ENCODE results near the gene RREB1. TPM values are rescaled to one million over a fixed set of nuclear protein-coding genes. Genes with fewer than 3 reads are reported as not detected.

Gene RREB1
- total and polyA plus RNA-seq, 3 donors from 2014 or later = 30.0 to 79.2 (median 75.0) TPM

DNA sequence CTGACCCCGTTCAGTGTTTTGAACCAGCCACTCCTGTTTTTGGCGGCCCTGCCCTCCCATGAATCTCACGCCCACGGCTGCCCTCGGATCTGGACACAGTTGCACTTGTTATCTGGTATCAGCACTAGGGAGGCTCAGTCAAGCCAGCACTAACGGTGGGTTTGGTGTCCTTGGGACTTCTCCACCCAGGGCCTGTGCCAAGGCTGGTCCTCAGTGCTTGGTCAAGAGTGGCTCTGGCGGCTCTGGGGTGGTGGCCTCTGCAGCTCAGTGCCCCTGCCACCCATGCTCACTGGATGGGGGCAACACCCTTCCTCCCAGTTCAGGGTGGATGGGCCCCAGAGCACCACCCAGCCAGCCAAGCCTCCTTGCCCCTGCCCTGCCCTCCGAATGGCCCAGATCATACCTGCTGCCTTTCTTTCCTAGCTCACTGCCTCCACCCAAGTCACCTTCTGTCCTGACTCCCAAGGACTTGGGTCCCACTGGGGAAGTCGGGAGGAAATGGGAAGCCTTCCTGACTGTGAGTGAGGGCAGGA, 150.5 kb downstream of the RREB1 start:
- Histone ChIP-seq H3K4me3 (no peak overlapping the region), H3K4me1 (peaks cover 14% of the 10 kb centered on the region), H3K27ac (no peak overlapping the region), H3K27me3 (no peaks in the 10 kb centered on the region), H3K9me3 (no peaks in the 10 kb centered on the region), H3K36me3 (ENCODE audit: low read depth, missing control alignments) (no peaks in the 10 kb centered on the region)
- intact Hi-C loops (cut with DNase I; ENCODE audit: low total_unique reads) = no loop called here
- TF ChIP-seq POLR2A (IDR thresholded peaks at IDR 0.05) = no peak
- TF ChIP-seq, protein P1, sequence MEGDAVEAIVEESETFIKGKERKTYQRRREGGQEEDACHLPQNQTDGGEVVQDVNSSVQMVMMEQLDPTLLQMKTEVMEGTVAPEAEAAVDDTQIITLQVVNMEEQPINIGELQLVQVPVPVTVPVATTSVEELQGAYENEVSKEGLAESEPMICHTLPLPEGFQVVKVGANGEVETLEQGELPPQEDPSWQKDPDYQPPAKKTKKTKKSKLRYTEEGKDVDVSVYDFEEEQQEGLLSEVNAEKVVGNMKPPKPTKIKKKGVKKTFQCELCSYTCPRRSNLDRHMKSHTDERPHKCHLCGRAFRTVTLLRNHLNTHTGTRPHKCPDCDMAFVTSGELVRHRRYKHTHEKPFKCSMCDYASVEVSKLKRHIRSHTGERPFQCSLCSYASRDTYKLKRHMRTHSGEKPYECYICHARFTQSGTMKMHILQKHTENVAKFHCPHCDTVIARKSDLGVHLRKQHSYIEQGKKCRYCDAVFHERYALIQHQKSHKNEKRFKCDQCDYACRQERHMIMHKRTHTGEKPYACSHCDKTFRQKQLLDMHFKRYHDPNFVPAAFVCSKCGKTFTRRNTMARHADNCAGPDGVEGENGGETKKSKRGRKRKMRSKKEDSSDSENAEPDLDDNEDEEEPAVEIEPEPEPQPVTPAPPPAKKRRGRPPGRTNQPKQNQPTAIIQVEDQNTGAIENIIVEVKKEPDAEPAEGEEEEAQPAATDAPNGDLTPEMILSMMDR (IDR thresholded peaks at IDR 0.05) = no peak
- WGBS, 2 donors = 49 to 82% methylated on average over 9 of the region's 9 CpGs
- DNase-seq = peak; percentile 61

DNA sequence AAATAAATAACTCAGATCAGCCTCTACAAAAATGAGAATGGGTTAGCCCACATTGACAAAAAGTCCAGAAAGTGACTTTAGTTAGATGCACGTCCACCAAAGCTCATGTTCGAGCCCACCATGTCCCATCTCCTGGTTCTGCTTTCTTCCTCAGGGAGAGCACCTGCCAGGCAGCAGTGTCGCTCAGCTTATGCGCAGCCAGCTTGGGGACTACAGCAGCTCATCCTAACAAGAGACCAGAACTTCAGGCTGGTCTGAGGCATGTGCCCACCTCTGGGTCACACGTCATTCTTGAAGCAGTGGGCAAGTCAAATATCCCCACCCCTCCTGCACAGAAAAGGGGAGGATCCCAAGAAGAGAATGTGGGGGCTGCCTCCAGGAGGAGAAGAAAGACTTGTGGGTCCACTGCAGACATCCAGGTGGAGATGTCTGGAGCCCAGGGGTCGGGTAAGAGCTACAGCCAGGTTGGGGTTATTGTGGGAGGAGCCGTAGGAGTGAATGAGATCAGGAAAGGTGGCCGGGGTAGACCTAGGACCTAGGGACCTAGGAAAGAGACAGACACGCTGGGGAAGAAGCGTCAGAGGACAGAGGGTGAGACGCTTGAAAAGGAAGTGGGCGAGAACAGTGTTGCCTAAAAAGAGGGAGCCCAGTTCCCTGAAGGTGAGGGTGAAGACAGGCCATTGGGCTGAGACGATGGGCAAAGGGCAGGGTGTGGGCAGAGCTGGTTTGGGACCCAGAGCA, 152.7 kb downstream of the RREB1 start:
- TF ChIP-seq POLR2A (IDR thresholded peaks at IDR 0.05) = no peak
- TF ChIP-seq, protein P1 (IDR thresholded peaks at IDR 0.05) = no peak
- Histone ChIP-seq H3K27ac (peak overlapping the region; percentile 68 to 77), H3K36me3 (ENCODE audit: low read depth, missing control alignments) (no peaks in the 10 kb centered on the region), H3K27me3 (no peaks in the 10 kb centered on the region), H3K9me3 (no peaks in the 10 kb centered on the region), H3K4me1 (peaks cover 14% of the 10 kb centered on the region), H3K4me3 (peak overlapping the region; percentile 54 to 68)
- DNase-seq = no peak
- intact Hi-C loops (cut with DNase I; ENCODE audit: low total_unique reads) = no loop called here
- WGBS, 2 donors = 47 to 50% methylated on average over 12 of the region's 13 CpGs

DNA sequence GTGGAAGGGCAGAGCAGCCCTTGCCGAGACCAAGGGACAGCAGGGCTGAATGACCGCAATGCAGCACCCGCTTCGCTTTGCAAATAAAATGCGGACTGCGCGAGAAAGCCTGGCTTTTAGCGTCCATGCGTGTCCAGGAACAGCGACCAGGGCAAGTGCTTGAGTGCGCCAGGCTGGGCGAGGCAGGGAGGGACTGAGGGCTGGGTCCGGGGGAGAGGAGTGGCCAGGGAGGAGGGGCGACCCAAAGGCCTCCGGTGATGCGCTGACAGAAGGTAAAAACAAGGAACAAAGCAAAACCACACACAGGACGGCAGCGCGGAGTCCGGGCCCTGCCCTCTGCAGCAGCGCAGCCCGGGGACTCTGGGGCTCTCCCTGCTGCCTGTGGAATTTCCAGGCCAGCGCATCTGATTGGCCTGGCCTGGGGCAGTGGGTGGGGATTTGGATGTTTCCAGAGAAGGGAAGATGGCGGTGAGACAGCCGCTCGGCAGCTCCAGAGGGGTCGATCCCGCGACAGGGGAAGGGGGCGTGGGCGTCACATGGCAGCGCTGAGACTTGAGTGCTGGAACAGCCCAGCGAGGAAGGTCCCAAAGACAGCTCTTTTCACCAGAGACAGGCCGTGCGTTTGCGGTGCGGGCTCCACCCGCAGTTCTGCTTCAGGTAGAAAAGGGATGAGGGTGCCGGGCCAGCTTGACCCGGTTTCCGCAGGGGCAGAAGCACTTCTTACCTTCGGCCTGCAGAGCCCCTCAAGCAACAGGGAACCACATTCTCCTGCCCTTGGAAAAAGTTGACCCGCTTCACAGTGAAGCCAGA, 153.5 kb downstream of the RREB1 start:
- H3K4me3 ChIP-seq = peak overlapping the region; percentile 54 to 68
- intact Hi-C loops (cut with DNase I; ENCODE audit: low total_unique reads) = no loop called here
- TF ChIP-seq, protein P1 (IDR thresholded peaks at IDR 0.05) = no peak
- peak; percentile 4 for TF ChIP-seq POLR2A (IDR thresholded peaks at IDR 0.05)
- H3K27me3 ChIP-seq = no peaks in the 10 kb centered on the region
- H3K4me1 ChIP-seq = peaks cover 14% of the 10 kb centered on the region
- WGBS, 2 donors = 1 to 3% methylated on average over 20 to 43 of the region's 43 CpGs
- no peaks in the 10 kb centered on the region for H3K9me3 ChIP-seq
- peak; percentile 92 for DNase-seq
- no peaks in the 10 kb centered on the region for H3K36me3 ChIP-seq (ENCODE audit: low read depth, missing control alignments)
- peak overlapping the region; percentile 68 to 77 for H3K27ac ChIP-seq

DNA sequence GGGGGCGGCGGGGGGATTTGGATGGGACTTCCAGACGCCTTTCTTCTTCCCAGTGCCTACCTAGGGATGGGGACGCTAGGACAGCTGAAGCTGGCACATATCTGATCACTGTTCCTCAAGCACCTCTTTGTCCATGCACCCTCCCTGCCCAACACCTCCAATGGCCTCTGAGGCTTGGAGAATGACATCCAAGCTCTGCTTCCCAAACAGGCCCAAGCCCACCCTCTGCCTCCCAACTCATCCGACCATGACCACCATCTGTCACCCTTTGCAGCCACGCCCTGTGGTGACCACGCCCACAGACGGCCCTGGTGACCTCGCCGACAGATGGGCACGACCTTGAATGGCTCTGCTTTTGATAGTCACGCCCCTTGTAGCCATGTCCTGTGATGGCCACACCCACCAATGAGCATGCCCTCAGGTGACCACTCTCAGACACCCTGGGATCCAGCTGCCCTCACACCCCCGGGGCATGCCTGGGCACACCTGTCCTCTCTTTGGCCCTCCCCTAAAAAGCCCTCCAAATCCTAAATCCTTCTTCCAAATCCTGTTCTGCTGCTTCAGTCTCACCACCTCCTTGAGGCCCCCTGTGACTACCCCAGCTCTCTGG, 154.2 kb downstream of the RREB1 start:
- peak overlapping the region; percentile 54 to 68 for H3K4me3 ChIP-seq
- no peak for TF ChIP-seq POLR2A (IDR thresholded peaks at IDR 0.05)
- TF ChIP-seq, protein P1 (IDR thresholded peaks at IDR 0.05) = no peak
- H3K27ac ChIP-seq = peak overlapping the region; percentile 68 to 77
- peaks cover 14% of the 10 kb centered on the region for H3K4me1 ChIP-seq
- H3K36me3 ChIP-seq (ENCODE audit: low read depth, missing control alignments) = no peaks in the 10 kb centered on the region
- H3K27me3 ChIP-seq = no peaks in the 10 kb centered on the region
- peak; percentile 87 for DNase-seq
- intact Hi-C loops (cut with DNase I; ENCODE audit: low total_unique reads) = no loop called here
- no peaks in the 10 kb centered on the region for H3K9me3 ChIP-seq
- 33 to 35% methylated on average over 11 to 13 of the region's 13 CpGs for WGBS, 2 donors

Data from testis (tissue), 3 donors.